Large intestine (tissue), 3 donors: ENCODE results near the gene LONP2. TPM values are rescaled to one million over a fixed set of nuclear protein-coding genes. Genes with fewer than 3 reads are reported as not detected.
"Not testable (repeated sequence)": the region's sequence is repeated elsewhere in the genome, so short reads cannot be mapped to it uniquely, and the experiment has no call there.

ENCODE experiments used
- DNase-seq, 2 donors: peaks; one replicate each; pipeline versions ENCODE4 v3.0.0 to v3.0.0-alpha.2; 2013
- H3K27ac ChIP-seq: one replicate; pipeline ENCODE4 v1.5.1; 2013; ENCODE audit warnings: low read length
- H3K27me3 ChIP-seq: 2 replicates; pipeline ENCODE4 v1.6.1; 2013; ENCODE audit warnings: low read length; ENCODE audit not compliant: control insufficient read depth, insufficient read depth
- H3K36me3 ChIP-seq: 2 replicates; pipeline ENCODE4 v1.6.1; 2013; ENCODE audit warnings: low read length; ENCODE audit not compliant: control insufficient read depth, insufficient read depth
- H3K4me1 ChIP-seq: one replicate; pipeline ENCODE4 v1.6.1; 2013; ENCODE audit warnings: low read length; ENCODE audit not compliant: control insufficient read depth, insufficient read depth
- H3K4me3 ChIP-seq: one replicate; pipeline ENCODE4 v1.5.1; 2013; ENCODE audit warnings: low read length
- H3K9me3 ChIP-seq: one replicate; pipeline ENCODE4 v1.6.1; 2013; ENCODE audit warnings: mild to moderate bottlenecking, low read depth, low read length, moderate library complexity; ENCODE audit not compliant: control insufficient read depth
- WGBS: methylation state at CpG from one replicate; pipeline ENCODE4 v1.1.5; 2013; ENCODE audit warnings: low lambda C conversion rate; ENCODE audit not compliant: insufficient coverage; 5-methylcytosine and 5-hydroxymethylcytosine counted together
- polyA plus RNA-seq: library from polyadenylated mRNA; unstranded; fragments of 120-200 nt; gene quantifications from one replicate; pipeline ENCODE4 v1.2.1, GENCODE V29; 2013

Gene LONP2
- polyA plus RNA-seq, 1 donor, result 49.4 TPM

DNA sequence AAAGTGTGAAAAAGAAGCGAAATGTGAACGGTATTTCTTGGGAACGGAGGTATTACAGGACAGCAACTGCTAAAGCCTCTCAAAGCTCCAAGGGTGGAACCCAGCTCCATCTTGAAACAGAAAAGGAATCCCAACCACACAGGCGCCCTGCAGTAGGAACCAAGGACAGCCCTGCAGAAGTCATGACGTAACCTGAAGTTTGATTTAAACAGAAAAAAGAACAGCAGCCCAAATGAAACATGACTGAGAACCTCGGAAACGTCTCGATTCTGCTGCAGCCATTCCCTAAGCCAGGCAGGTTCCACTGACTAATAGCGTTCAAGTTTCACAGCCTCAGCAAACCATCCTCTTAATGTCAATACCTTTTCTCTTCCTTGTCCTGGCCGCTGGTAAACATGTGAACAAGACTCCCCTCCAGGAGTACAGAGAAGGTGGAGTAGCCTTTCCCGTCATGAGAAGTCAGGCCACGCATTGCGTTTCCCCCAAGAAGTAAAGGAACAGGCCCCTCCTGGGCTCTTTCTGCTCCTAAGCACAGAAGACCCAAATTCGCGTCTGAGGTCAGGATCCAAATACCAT, 121.0 kb downstream of the LONP2 start:
- DNase-seq, result peak in 1 of 2 donors; percentile 40
- H3K36me3 ChIP-seq, result peaks cover 12% of the 10 kb centered on the region
- peaks cover 21% of the 10 kb centered on the region for H3K4me1 ChIP-seq
- WGBS, result 67% methylated on average over 1 of the region's 15 CpGs
- peak overlapping the region; percentile 54 for H3K4me3 ChIP-seq
- H3K9me3 ChIP-seq, result no peaks in the 10 kb centered on the region
- no peaks in the 10 kb centered on the region for H3K27me3 ChIP-seq
- H3K27ac ChIP-seq, result peak overlapping the region; percentile 91

DNA sequence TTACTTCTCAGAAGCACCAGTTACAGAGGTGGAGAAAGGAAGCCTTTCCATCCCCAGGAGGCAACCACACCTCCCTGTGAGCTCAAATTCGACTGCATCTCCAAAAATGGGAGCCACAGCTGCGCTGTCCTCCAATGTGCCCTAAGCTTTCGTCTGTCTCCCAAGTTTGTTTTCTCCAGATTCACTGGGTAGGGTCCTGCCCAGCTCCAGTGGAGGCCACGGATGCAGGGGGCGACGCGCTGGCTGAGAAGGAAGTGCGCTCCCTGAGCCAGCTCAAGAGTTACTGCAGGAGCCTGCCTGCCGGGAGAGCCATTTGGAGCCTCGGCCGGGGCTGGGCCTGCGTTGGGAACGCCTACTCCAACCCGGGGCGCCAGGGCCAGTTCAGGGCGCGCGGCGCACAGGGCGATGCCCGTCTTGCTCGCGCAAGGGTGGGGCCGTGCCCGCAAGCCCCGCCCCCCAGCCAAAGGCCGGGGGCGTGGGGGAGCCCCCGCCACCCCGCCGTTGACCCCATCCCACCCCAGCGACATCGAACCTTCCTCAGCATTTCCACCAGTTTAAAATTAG, 121.6 kb downstream of the LONP2 start:
- DNase-seq, result peak; percentile 92 to 94
- no CpG with 5 or more reads among the region's 33 CpGs for WGBS
- H3K27ac ChIP-seq, result peak overlapping the region; percentile 91
- H3K36me3 ChIP-seq, result peaks cover 11% of the 10 kb centered on the region
- H3K4me1 ChIP-seq, result peaks cover 21% of the 10 kb centered on the region
- no peaks in the 10 kb centered on the region for H3K27me3 ChIP-seq
- H3K9me3 ChIP-seq, result no peaks in the 10 kb centered on the region
- peak overlapping the region; percentile 54 for H3K4me3 ChIP-seq

DNA sequence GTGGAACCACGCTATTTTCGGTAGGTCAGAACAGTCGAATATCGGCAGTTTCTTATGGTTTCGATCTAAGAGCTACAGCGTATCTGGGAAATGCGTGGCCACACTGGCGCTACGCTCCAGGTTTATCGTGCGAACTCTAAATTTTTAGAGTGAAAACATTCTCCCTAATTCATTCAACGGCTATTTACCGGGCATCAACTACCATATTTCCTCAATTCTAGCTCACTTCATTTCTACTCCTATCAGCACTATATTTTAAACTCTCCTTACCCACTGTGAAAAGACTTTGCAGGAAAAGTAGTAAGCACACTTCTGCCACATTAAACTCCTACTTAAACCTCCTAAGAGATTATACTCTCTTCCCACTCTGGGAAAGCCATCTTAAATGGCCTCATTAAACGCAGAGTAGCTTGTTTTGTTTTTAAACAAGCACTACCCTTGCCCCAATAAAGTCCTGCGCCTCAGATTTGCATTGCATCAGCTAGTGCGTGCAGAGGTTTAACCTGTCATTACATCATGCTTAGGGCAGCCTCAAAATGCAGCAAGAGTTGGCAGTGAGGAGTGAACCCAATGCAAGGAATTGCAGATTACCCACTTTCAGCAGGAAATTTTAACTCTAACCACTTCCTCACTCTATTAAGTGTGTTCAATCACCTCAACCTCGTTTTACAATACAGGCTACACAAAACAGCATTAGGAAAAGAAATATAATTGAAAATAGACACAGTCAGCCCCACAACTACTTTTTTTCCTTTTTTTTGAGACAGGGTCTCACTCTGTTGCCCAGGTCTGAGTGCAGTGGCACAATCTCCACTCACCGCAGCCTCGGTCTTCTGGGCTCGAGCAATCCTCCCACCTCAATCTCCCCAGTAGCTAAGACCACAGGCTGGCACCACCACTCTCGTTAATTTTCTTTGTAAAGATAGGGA, 122.3 kb downstream of the LONP2 start:
- 0% methylated on average over 2 of the region's 21 CpGs for WGBS
- Histone ChIP-seq H3K27me3 (no peaks in the 10 kb centered on the region), H3K4me1 (peaks cover 21% of the 10 kb centered on the region), H3K27ac (peak overlapping the region; percentile 67), H3K36me3 (peaks cover 9% of the 10 kb centered on the region), H3K9me3 (no peaks in the 10 kb centered on the region), H3K4me3 (peak overlapping the region; percentile 54)
- peak; percentile 68 to 82 for DNase-seq

DNA sequence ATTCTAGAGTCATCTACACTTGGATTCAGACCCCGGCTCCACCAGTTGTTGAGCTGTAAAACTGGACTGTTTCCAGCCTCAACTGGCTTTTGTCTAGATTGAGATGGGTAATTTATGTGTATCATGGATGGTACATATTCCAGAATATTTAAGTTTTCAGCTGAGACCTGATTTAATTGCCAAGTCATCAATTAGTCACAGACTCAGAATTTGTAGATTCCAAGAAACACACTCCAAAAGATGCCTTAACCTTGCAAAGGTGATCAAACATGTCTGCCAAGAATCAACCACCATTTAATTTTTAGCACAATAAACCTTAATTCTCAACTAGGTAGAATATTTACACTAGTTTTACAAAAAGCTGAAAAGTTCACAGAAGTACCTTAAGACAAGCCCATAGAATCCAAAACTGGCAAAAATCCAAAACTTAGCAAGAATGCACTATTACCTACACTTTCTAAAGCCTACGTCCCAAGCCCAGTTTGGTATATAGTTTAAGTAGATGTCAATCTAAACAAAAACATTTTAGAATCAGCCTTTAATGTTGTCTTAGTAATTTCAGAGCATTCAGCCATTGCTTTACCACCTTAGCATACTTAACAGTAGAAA, 123.4 kb downstream of the LONP2 start:
- 80% methylated on average over 1 of the region's 2 CpGs for WGBS
- no peak for DNase-seq
- peaks cover 21% of the 10 kb centered on the region for H3K4me1 ChIP-seq

DNA sequence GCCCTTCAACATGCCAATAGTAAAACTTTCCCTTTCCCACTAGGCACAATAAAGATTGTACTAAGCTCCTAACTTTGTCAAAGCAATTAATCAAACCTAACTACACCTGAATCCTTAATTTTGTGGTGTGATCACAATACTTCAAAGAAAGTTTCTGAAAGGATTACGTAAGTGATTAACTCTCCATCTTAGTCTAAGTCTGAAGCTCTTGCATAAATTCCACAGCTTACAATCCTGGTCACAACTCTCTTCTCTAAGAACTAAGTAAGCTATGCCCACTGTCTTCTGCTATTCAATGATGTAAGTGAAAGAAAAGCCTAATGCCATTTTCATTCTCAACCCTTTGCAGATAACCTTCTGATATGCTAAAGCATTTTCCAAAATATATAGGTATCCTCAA, 125.7 kb downstream of the LONP2 start:
- Histone ChIP-seq H3K27me3 (no peaks in the 10 kb centered on the region), H3K4me3 (no peak overlapping the region), H3K4me1 (peaks cover 18% of the 10 kb centered on the region), H3K27ac (no peak overlapping the region), H3K36me3 (no peaks in the 10 kb centered on the region), H3K9me3 (no peaks in the 10 kb centered on the region)
- no CpG with 5 or more reads among the region's 1 CpG for WGBS
- no peak for DNase-seq

More for the DNA sequence above, 123.4 kb downstream of the LONP2 start:
- Histone ChIP-seq H3K9me3 (no peaks in the 10 kb centered on the region), H3K4me3 (no peak overlapping the region), H3K27me3 (no peaks in the 10 kb centered on the region), H3K36me3 (no peaks in the 10 kb centered on the region), H3K27ac (no peak overlapping the region)

DNA sequence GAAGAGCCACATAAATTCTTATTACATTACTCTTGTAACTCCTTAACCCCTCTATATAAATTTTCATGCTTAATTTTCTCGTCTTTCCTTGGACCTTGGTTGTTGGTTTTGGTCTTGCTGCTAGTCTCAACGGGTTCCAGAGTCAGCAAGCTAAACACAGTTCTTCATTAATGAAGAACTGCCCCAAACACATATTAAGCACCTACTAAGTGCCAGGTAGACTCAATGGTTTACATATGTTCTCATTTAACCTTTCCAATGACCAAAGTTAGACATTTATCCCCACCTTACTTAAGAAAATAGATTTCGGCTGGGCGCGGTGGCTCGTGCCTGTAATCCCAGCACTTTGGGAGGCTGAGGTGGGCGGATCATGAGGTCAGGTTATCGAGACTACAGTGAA, 126.1 kb downstream of the LONP2 start:
- peaks cover 20% of the 10 kb centered on the region for H3K4me1 ChIP-seq

DNA sequence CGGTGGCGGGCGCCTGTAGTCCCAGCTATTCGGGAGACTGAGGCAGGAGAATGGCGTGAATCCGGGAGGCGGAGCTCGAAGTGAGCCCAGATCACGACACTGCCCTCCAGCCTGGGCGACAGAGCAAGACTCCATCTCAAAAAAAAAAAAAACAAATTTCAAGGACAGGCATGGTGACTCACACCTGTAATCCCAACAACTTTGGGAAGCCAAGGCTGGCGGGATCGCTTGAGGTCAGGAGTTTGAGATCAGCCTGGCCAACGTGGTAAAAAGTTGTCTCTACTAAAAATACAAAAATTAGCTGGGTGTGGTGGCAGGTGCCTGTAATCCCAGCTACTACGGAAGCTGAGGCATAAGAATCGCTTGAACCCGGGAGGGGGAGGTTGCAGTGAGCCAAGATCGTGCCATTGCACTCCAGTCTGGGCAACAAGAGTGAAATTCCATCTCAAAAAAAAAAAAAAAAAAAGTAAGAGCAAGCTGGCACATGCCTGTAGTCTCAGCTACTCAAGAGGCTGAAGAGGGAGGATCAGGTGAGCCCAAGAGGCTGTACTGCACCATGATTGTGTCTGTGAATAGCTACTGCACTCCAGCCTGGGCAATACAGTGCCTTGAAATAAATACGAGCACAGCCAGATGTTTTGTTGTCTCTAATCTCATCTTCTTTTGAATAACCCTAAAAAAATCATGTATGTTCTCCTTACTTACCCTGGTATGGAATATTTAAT, 126.7 kb downstream of the LONP2 start:
- not testable (repeated sequence) for DNase-seq, H3K27me3 ChIP-seq, H3K9me3 ChIP-seq, H3K27ac ChIP-seq, H3K36me3 ChIP-seq, H3K4me3 ChIP-seq
- H3K4me1 ChIP-seq, result peaks cover 16% of the 10 kb centered on the region
- 100% methylated on average over 1 of the region's 18 CpGs for WGBS

More for the DNA sequence above, 126.1 kb downstream of the LONP2 start:
- DNase-seq, result no peak
- Histone ChIP-seq H3K27me3 (no peaks in the 10 kb centered on the region), H3K9me3 (no peaks in the 10 kb centered on the region), H3K36me3 (no peaks in the 10 kb centered on the region), H3K27ac (no peak overlapping the region), H3K4me3 (no peak overlapping the region)
- WGBS, result no CpG with 5 or more reads among the region's 8 CpGs

DNA sequence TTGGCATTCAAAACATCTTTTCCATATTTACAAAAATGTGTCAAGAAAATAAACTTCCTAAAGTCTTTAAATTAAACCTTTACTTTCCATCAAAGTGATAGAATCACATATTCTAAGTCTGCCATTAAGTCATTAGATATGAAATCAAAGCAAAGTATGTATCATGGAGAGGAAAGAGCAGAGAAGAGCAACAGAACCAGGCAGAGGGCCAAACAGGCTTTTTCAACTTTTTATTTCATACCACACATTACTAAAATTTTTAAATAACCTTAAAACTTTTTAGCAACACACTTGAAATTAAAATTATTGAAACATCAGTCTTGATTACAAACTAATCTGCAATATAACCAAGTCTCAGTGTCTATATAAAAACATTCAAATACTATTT, 127.3 kb downstream of the LONP2 start:
- no peak overlapping the region for H3K27ac ChIP-seq
- H3K4me1 ChIP-seq, result peaks cover 15% of the 10 kb centered on the region
- no peak overlapping the region for H3K4me3 ChIP-seq
- no peak for DNase-seq
- no peaks in the 10 kb centered on the region for H3K27me3 ChIP-seq
- no peaks in the 10 kb centered on the region for H3K36me3 ChIP-seq
- no peaks in the 10 kb centered on the region for H3K9me3 ChIP-seq

DNA sequence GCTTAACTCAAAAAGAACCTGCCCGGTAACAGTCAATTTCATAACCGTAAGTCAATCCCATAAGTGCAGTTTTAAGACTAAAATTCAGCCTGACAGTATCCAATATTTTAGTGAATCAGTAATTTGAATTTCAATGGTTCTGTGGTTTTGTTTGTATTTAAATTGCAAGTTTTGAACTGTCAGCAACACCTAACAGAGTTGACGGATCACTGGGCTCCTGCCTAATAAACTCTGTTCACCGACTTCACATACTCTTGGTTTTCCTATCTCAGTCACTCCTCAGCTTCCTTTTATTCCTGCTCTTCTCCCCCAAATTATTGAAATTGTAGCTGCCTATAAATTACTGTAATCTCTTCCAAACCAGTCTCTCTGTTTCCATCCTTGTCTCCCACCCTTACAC, 128.6 kb downstream of the LONP2 start:
- no peak for DNase-seq
- H3K9me3 ChIP-seq, result no peaks in the 10 kb centered on the region
- H3K36me3 ChIP-seq, result no peaks in the 10 kb centered on the region
- no peak overlapping the region for H3K27ac ChIP-seq
- no peaks in the 10 kb centered on the region for H3K27me3 ChIP-seq
- H3K4me3 ChIP-seq, result no peak overlapping the region
- 79% methylated on average over 3 of the region's 4 CpGs for WGBS
- H3K4me1 ChIP-seq, result peaks cover 8% of the 10 kb centered on the region
